Glutamatergic neuron (in vitro differentiated cells): Measurements from ENCODE around the gene HS2ST1. TPM values are rescaled to one million over a fixed set of nuclear protein-coding genes. Genes with fewer than 3 reads are reported as not detected.

ENCODE experiments used
- DNase-seq: peaks from one replicate; pipeline ENCODE4 v3.0.0; 2022
- H3K27ac Mint-ChIP-seq: one replicate; pipeline ENCODE4 v1.8.0; 2020; ENCODE audit warnings: mild to moderate bottlenecking, mixed read lengths, inconsistent platforms; ENCODE audit not compliant: unreplicated experiment
- H3K27me3 Mint-ChIP-seq: one replicate; pipeline ENCODE4 v1.8.0; 2020; ENCODE audit warnings: mild to moderate bottlenecking, moderate library complexity, mixed read lengths, inconsistent platforms; ENCODE audit not compliant: unreplicated experiment
- H3K36me3 Mint-ChIP-seq: one replicate; pipeline ENCODE4 v1.8.0; 2020; ENCODE audit warnings: mild to moderate bottlenecking, mixed read lengths, inconsistent platforms; ENCODE audit not compliant: unreplicated experiment
- H3K4me1 Mint-ChIP-seq: one replicate; pipeline ENCODE4 v1.8.0; 2020; ENCODE audit warnings: mild to moderate bottlenecking, low read depth, mixed read lengths, inconsistent platforms; ENCODE audit not compliant: unreplicated experiment
- H3K4me3 Mint-ChIP-seq: one replicate; pipeline ENCODE4 v1.8.0; 2020; ENCODE audit warnings: mild to moderate bottlenecking, mixed read lengths, inconsistent platforms; ENCODE audit not compliant: unreplicated experiment
- H3K9me3 Mint-ChIP-seq: one replicate; pipeline ENCODE4 v1.8.0; 2020; ENCODE audit warnings: mild to moderate bottlenecking, moderate library complexity, mixed read lengths, inconsistent platforms; ENCODE audit not compliant: unreplicated experiment
- total RNA-seq: library from RNA; stranded (reverse); fragmentation: NEBNext Ultra II Directional; extraction: Animal tissue kit (Norgen Biotek cat#: 25700); gene quantifications from one replicate; pipeline ENCODE4 v1.2.1, GENCODE V29; 2021; ENCODE audit not compliant: unreplicated experiment
- TF ChIP-seq, protein P1 (sequence below): fragments of 200-600 bp; sonication (generic); IDR thresholded peaks from one replicate; pipeline ENCODE4 v1.5.0; 2021; ENCODE audit not compliant: partially characterized antibody, unreplicated experiment

The HS2ST1 gene
- total RNA-seq, 1 donor from 2014 or later = 12.9 TPM

DNA sequence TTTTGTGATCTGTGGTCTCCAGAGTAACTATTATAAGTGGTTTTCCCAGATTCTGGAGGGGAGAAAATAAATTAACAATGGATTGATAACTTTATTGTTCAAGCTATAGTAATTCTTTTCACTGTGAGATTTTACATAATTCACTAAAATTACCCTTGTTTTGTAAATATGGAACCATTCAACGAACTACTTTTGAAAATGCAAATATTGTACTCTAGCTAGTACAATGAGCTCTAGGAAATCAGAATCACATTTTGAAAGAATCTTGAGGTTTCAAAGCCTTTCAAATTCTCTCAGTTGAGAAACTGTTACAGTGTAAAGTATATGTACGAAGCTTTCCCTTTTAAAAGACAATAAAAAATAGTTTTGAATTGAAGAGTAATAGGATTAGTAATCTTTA is 119.9 kb downstream of the HS2ST1 start:
- no peak overlapping the region for H3K27ac Mint-ChIP-seq
- no peaks in the 10 kb centered on the region for H3K9me3 Mint-ChIP-seq
- DNase-seq = no peak
- H3K4me3 Mint-ChIP-seq = no peak overlapping the region
- TF ChIP-seq, protein P1, sequence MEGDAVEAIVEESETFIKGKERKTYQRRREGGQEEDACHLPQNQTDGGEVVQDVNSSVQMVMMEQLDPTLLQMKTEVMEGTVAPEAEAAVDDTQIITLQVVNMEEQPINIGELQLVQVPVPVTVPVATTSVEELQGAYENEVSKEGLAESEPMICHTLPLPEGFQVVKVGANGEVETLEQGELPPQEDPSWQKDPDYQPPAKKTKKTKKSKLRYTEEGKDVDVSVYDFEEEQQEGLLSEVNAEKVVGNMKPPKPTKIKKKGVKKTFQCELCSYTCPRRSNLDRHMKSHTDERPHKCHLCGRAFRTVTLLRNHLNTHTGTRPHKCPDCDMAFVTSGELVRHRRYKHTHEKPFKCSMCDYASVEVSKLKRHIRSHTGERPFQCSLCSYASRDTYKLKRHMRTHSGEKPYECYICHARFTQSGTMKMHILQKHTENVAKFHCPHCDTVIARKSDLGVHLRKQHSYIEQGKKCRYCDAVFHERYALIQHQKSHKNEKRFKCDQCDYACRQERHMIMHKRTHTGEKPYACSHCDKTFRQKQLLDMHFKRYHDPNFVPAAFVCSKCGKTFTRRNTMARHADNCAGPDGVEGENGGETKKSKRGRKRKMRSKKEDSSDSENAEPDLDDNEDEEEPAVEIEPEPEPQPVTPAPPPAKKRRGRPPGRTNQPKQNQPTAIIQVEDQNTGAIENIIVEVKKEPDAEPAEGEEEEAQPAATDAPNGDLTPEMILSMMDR = no peak
- no peaks in the 10 kb centered on the region for H3K27me3 Mint-ChIP-seq
- H3K4me1 Mint-ChIP-seq = peaks cover 2% of the 10 kb centered on the region
- no peaks in the 10 kb centered on the region for H3K36me3 Mint-ChIP-seq

DNA sequence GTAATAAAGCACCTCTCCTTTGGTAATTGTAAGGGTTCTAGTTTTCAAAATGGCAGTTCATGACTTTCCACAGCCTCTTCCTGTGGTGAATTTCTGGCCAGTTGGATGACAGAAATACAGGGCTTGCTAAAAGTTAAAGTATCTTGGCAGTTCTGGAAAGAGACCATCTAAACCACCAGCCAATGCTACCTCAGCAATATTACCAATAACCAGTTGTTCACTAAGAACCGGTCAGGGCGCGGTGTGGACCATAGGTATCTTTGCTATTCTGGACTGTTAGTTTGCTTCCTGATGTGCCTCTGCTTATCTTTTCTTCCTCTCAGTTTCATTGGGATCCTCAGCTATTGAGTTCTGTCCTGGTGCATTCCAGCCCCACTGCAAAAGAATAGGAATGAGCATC is 124.7 kb downstream of the HS2ST1 start:
- Mint-ChIP-seq H3K4me3 (no peak overlapping the region), H3K9me3 (no peaks in the 10 kb centered on the region), H3K27me3 (no peaks in the 10 kb centered on the region), H3K4me1 (no peaks in the 10 kb centered on the region), H3K27ac (no peak overlapping the region), H3K36me3 (no peaks in the 10 kb centered on the region)
- DNase-seq = no peak
- TF ChIP-seq, protein P1 = no peak

DNA sequence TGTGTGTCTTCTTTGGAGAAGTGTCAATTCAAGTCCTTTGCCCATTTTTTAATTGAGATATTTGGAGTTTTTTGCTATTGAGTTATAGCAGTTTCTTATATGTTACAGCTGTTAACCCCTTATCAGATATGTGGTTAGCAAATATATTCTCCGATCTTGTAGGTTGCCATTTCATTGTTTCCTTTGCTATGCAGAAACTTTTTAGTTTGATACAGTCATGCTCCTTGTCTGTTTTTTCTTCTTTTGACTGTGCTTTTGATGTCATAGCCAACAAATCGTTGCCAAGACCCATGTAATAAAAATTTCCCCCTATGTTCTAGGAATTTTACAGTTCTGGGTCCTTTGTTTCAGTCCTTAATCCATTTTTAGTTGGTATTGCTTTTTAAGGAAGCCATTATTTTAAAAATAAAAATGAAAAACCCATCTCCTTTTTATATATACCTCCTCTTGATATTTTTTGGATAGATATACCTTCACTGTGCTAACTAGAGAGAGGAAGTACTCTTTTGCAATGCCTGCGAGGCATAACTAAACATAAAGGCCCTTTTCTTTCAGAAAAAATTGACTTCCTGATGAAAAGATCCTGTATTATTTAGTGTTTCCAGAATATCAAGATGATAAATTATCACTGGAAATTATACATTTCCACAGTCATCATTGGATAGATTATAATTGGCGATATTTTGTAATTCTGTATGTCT is 127.8 kb downstream of the HS2ST1 start:
- Mint-ChIP-seq H3K27me3 (no peaks in the 10 kb centered on the region), H3K27ac (no peak overlapping the region), H3K9me3 (peaks cover 5% of the 10 kb centered on the region), H3K36me3 (no peaks in the 10 kb centered on the region), H3K4me3 (no peak overlapping the region), H3K4me1 (no peaks in the 10 kb centered on the region)
- no peak for DNase-seq
- TF ChIP-seq, protein P1 = no peak

DNA sequence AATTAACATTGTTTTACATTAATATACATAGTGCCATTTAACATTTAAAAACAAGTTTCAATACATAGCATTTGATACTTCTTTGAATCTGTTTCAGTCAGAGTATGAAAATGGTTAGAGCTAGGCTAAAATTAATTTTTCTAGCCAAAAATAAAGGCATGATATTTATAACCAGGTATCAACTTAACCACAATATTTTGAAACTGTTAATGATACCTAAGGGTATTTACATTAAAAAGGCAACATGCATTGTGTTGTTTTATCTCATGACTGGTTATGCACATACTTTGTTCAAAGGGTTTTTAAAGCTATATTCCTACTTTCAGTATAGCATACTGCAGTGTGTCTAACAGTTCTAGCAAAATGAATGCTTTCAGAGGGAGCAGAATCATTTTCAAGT is 130.0 kb downstream of the HS2ST1 start:
- no peaks in the 10 kb centered on the region for H3K4me1 Mint-ChIP-seq
- no peak for DNase-seq
- no peak overlapping the region for H3K27ac Mint-ChIP-seq
- H3K9me3 Mint-ChIP-seq = peaks cover 5% of the 10 kb centered on the region
- H3K36me3 Mint-ChIP-seq = no peaks in the 10 kb centered on the region
- TF ChIP-seq, protein P1 = no peak
- no peaks in the 10 kb centered on the region for H3K27me3 Mint-ChIP-seq
- no peak overlapping the region for H3K4me3 Mint-ChIP-seq

DNA sequence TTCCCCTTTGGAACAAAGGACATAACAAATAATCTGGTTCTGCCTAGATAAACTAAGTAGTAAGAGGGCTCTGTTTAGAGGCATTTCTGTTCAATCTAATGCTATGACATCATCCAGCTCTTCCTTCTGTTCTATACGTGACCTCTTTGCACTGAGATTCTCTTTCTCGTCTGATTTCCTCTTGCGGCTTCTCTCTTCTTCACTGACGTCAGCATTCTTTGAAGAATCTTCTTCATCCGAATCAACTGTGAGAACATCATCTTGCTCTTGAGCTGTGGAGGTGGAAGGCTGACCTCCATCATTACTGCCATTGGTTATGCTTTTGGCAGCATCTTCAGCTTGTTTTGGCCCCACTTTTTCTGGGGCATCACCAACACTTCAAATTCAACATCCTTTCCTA is 130.4 kb downstream of the HS2ST1 start:
- Mint-ChIP-seq H3K9me3 (peaks cover 5% of the 10 kb centered on the region), H3K27me3 (no peaks in the 10 kb centered on the region), H3K36me3 (no peaks in the 10 kb centered on the region), H3K27ac (no peak overlapping the region), H3K4me1 (no peaks in the 10 kb centered on the region), H3K4me3 (no peak overlapping the region)
- TF ChIP-seq, protein P1 = no peak
- DNase-seq = no peak
